D721Med (cell line): Measurements from ENCODE around the gene BCL2.

Experiments used
- DNase-seq: peaks from one replicate; pipeline ENCODE4 v3.0.0; 2011; ENCODE audit warnings: low spot score; ENCODE audit not compliant: insufficient read length
- FAIRE-seq: peaks from 2 replicates; lab custom pipeline; 2011; peaks lifted over from hg19 to GRCh38; lab: Jason Lieb, UNC
- TF ChIP-seq, protein P1 (sequence below): IDR thresholded peaks from 2 replicates; pipeline ENCODE4 v1.5.1; 2012; ENCODE audit warnings: mild to moderate bottlenecking, control low read depth; ENCODE audit not compliant: insufficient read depth; ENCODE audit errors: missing control alignments

BCL2 gene

DNA sequence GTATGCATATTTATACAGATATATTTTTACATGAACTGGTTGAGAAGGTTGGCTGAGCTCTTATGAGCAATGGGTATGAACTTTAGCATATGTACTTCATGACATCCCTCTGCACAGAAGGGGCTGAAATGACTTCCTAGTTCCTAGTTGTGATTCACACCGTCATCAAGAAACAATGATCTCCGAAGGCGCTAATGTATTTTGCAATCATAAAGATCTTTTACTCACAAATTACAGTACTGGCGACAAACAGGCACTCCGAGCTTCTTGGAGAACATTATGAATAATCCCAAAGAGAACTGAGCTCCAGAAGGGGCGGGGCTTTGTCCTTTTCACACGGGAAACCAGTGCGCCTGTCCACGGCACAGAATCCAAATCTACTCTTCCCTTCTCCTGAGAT is 18.1 kb downstream of the BCL2 start:
- FAIRE-seq (no peak), DNase-seq (no peak)
- TF ChIP-seq, protein P1, sequence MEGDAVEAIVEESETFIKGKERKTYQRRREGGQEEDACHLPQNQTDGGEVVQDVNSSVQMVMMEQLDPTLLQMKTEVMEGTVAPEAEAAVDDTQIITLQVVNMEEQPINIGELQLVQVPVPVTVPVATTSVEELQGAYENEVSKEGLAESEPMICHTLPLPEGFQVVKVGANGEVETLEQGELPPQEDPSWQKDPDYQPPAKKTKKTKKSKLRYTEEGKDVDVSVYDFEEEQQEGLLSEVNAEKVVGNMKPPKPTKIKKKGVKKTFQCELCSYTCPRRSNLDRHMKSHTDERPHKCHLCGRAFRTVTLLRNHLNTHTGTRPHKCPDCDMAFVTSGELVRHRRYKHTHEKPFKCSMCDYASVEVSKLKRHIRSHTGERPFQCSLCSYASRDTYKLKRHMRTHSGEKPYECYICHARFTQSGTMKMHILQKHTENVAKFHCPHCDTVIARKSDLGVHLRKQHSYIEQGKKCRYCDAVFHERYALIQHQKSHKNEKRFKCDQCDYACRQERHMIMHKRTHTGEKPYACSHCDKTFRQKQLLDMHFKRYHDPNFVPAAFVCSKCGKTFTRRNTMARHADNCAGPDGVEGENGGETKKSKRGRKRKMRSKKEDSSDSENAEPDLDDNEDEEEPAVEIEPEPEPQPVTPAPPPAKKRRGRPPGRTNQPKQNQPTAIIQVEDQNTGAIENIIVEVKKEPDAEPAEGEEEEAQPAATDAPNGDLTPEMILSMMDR: no peak

- TF ChIP-seq, protein P1: no peak
- no peak for DNase-seq
- peak; percentile 80 for FAIRE-seq
Observed at GRCh38 chr18:63299837-63300745, 19.5 kb downstream of the BCL2 start.

DNA sequence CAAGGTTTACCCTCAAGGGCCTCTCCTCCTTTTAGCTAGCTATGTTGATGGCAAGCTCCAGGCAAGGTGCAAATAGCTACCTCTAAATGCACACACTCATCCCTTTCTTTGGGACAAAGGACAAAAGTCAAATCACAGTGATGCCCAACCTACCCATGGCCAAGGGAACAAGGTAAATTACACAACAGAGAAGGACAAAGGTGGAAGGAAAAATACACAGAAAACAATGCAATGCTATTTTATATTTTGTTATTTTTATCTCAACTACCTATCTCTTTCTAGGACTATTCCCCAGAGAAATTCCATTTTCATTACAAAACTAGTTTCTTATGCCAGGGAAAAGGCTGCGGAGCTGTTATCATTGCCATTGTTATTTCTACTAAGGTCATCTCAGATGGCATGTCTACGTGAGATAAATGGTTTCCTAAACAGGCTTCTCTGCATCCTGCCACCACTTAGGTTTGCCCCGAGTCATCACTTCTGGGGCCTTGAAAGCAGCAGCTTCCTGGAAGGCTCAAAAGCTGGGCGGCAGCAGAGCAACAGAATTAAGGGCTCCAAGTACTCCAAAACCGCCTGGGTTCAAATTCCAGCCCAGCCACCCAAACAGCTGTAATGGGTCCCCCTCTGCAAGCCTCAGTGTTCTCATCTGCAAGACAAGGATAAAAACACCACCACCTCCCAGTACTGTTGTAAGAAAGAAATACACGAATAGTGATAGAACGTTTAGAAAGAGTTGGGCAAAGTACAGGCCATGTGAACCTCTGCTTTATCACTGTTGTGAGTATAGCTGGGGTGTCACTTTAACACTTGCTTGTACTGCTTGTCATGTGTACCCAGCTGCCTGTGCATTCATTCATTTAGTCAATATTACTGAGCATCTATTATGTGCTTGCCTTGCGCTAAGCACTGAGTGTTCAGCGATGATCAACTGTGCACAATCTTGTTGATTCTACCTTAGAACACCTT is 20.9 kb downstream of the BCL2 start:
- no peak for DNase-seq
- peak; percentile 94 for FAIRE-seq
- TF ChIP-seq, protein P1: no peak

GRCh38 chr18:63297687-63298399 is 21.7 kb downstream of the BCL2 start:
- TF ChIP-seq, protein P1: no peak
- no peak for FAIRE-seq
- no peak for DNase-seq

DNA sequence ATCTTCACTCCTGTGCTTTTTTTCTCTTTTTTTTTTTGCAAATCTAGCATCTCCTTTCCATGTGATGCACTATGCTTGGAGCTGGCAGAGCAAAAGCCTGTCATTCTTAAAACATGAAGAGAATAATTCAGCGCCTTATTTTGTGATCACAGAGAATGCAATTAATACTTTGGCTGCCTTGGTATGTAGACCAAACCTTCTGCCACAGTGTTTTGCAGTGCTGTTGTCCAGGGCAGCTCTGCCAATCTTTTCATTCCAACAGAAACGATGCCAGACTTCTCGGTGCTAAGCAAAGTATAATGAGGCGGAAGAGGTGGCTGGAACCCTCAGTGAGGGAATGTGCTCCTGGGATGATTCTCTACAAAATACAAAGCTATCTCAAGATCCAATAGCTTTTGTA is 25.6 kb downstream of the BCL2 start:
- FAIRE-seq (no peak), DNase-seq (no peak)
- TF ChIP-seq, protein P1: no peak

DNA sequence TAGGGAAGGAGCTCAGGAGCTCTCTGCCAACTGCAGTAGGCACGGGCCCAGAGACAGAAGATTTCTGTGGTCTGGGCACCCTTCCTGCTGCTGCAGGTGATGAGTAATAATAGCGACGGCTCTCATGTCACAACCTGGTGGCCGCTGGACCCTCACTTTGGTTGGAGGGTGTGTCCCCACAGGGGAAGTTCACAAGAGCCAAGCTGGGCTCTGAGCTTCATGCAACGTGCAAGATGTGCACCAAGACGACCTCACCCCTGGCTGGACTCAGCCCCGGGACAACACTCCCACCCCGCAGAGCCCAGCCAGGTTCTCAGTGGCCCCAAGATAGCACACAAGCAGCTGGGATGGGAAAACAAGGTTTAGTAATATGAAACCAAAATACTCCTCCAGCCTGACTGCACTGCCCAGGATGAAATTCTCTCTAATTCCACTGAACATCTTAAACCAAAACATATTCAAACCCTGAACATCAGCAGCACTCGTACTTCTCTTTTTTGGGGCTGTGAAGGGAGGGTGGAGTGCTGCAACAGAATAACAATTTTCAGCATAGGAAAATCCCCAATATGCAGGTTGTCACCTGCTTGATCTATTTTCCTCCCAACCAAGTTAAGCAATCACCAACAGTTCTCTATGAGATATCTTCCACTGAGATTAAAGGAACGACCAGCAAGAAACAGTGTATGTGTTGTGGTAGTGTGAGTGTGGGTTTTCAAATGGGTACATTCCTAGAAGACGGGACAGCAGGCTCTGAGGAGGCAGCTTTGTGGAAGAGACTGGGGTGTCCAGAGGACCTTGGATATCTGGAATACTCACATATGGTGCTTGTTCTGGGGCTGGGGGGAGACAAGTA is 26.5 kb downstream of the BCL2 start:
- no peak for DNase-seq
- peak; percentile 90 for FAIRE-seq
- TF ChIP-seq, protein P1: no peak
